SK-MEL-5 (cell line): ENCODE measurements around the gene ADAM23. TPM values are rescaled to one million over a fixed set of nuclear protein-coding genes. Genes with fewer than 3 reads are reported as not detected.

Experiments
- DNase-seq: peaks from one replicate; pipeline ENCODE4 v3.0.0-alpha.2; 2016; ENCODE audit warnings: low read depth, low spot score
- in situ Hi-C: cut with HindIII; loops from 2 replicates; pipeline ENCODE4 v1.10.0; 2016; ENCODE audit warnings: low sequenced_read_pairs, high pct_unique_total_duplicates, low pct_unique_long_range_greater_than_20kb
- total RNA-seq: library from RNA; depleted of rRNA; stranded (reverse); fragments of >200 nt; shearing (Covaris generic); gene quantifications from 2 replicates; pipeline ENCODE4 v1.2.3, GENCODE V29; 2014

The ADAM23 gene
- total RNA-seq, 1 experiment from 2014 or later = 9.3 TPM

- in situ Hi-C loops = no loop called here
- no peak for DNase-seq
These were observed 142.0 kb downstream of the ADAM23 start for GRCh38 chr2:206585335-206585734.

GRCh38 chr2:206586609-206587008, 143.3 kb downstream of the ADAM23 start:
- in situ Hi-C loops = no loop called here
- DNase-seq = no peak

GRCh38 chr2:206597717-206598218, 154.4 kb downstream of the ADAM23 start:
- DNase-seq = no peak
- in situ Hi-C loops = no loop called here

DNA sequence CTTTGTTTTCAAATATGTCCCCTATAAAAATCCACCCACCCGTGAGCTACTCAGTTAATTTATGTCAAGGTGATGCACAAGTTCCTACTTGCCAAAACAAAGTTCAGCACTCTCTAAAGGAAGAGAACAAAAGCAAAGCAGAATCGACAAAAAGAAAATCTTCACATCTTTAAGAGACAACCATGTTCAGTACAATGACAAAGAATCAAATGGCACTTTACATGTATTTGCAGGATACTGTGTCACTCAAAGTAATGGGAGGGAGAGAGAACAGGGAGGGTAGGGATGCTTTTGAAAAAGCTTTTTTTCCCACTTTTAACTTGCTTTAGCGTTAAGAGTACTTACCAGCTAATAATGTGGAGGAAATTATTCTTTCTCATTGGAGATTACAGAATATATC, 159.9 kb downstream of the ADAM23 start:
- DNase-seq = no peak
- in situ Hi-C loops = no loop called here

DNA sequence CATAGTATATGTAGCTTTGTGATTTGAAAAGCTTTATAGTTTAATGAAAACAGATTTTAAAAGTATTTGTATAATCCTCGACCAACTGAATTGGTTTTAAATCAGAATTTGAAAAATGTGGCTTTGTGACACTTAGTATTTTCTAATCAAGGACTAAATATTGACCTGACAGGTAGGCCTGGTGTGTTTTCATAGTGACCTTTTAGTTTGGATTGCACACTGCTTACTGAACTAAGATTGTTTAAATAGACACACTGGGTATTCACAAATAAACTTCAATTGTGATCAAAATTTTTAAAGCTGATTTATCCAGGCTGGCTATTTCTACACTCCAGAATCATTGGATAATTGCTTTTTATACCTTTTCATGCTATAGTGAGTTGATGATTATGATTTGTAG, 167.1 kb downstream of the ADAM23 start:
- in situ Hi-C loops = no loop called here
- no peak for DNase-seq

DNA sequence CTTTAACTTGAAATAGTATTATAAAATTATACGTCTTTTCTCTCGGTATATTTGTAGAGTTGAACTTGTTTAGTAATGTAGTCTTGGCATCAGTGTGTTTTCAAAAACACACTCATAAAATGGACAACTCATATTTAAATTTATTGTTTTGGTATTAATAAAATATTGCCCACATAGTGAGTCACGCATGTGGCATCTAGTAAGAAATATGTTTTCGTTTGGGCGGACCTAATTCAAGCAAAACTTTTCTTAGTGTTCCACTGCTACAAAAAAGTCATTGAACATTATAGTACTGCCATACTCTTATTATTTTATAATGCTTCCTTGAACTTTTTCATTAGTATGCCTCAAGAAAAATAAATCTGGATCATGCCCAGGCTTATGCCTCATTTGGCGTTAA, 167.9 kb downstream of the ADAM23 start:
- DNase-seq = no peak
- in situ Hi-C loops = no loop called here

GRCh38 chr2:206611736-206612135, 168.4 kb downstream of the ADAM23 start:
- DNase-seq = no peak
- in situ Hi-C loops = no loop called here

DNA sequence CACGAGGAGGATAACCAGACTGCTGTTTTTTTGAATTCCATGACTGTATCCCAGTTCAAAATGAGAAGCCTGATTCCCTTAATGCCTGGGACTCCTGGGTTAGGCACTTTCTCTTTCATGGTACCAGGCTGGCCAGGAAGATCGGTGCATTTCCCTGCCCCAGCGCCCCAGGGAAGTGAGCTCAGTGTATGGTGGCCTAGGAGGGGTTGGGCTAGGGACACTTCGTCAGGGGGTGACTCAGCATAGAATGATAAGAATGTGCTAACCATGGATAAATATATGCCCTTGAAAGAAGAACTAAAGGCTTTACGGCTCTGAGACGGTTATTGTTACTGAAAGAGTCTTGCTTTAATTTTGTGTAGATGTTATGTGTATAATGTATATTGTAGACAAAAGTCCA, 171.5 kb downstream of the ADAM23 start:
- DNase-seq = no peak
- in situ Hi-C loops = no loop called here

- in situ Hi-C loops = no loop called here
- no peak for DNase-seq
These were observed 172.2 kb downstream of the ADAM23 start for GRCh38 chr2:206615417-206616089.

GRCh38 chr2:206616151-206616550, 172.8 kb downstream of the ADAM23 start:
- in situ Hi-C loops = no loop called here
- DNase-seq = no peak

GRCh38 chr2:206619011-206619410, 175.7 kb downstream of the ADAM23 start:
- DNase-seq = no peak
- in situ Hi-C loops = no loop called here

DNA sequence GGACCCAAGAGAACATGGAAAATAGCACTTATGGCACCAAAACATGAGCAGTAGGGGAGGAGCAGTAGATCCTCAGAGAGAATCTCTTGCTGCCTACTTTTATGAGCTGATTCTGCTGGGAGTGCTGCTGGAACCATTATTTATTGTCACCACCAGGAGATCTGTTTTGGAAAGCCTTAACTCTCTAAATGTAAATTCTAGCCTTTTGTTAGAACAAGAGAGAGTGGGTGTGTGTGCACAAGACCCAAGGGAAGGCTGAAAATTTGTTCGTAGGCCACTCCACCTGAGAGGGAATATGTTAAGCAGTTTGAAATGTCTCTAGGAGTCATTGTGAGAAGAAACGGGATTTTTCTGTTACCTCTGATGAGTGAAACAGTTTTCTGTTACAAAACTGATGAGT, 182.8 kb downstream of the ADAM23 start:
- DNase-seq = no peak
- in situ Hi-C loops = no loop called here

- DNase-seq = no peak
- in situ Hi-C loops = no loop called here
These were observed 184.3 kb downstream of the ADAM23 start for GRCh38 chr2:206627632-206628031.

DNA sequence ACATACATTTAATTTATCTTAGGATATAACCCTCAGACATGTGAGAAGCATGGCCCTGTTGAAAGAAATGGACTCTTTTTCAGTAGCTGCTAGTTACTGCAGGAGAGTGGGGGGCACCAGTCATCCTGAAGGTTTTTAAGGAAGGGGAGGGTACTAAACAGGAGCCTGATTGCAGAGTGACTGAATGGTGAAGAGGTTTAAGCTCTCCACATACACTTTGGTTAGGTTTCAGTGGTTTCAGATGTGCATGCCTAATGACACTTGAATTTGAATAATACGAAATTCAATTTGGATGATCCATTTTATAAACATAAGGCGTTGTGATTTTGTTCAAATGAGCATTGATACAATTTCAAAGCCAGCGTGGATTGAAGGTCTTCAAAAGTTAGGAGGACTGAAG, 188.0 kb downstream of the ADAM23 start:
- in situ Hi-C loops = no loop called here

DNA sequence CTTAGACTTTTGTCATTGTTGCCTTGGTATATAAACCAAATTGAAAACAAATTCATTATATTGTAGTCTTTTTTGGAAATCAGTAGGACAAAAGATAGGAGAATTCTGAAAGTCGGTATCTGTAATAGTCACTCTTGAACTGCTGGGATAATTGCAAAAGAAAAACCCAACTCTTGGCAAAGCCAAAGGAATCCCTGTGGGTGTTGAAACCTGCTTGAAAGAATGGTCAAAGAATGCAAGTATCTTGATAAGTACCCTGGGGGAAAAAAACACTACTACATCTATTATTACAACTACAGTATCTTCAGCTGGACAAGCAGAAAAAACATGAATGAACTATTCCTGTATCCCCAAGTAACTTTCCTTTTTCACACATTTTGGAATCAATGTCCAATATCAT, 191.7 kb downstream of the ADAM23 start:
- DNase-seq = no peak
- in situ Hi-C loops = no loop called here

More for the DNA sequence above, 188.0 kb downstream of the ADAM23 start:
- no peak for DNase-seq

DNA sequence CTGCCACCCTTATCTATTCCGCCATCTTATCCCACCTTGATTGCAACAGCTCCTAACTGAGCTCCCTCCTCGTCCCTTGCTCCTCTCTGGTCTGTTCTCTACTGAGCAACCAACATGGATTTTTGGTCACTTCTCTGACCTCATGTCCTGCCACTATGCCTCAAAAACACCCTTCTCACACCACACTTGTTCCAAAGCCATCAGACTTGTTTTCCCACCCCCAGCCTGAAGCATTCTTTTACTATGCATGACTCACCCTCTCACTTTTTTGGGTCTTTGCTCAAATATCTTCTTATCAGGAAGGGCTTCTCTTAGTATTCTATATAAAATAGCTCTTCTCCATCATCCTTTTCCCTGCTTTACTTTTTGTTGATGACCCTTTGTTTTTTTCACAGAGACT, 196.3 kb downstream of the ADAM23 start:
- in situ Hi-C loops = no loop called here
- DNase-seq = no peak

DNA sequence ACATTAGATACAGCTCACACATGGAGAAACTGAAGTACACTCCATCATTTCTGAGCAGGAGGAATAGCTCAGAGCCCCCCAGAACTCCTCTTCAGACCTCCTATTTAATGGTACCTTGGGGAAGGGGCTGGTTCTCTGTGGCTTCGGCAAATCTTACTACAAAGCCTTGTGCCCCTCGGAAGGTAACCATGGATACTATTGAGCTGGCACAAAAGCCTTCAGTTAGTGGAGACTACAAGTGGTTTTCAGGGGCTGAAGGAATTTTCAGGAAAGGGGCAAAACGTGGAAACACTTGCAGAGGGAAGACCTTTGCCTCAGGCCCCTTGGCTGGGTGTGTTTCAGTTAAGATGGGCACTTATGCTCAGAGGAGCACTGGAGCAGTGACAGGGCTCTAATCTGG, 197.9 kb downstream of the ADAM23 start:
- in situ Hi-C loops = no loop called here
- no peak for DNase-seq

DNA sequence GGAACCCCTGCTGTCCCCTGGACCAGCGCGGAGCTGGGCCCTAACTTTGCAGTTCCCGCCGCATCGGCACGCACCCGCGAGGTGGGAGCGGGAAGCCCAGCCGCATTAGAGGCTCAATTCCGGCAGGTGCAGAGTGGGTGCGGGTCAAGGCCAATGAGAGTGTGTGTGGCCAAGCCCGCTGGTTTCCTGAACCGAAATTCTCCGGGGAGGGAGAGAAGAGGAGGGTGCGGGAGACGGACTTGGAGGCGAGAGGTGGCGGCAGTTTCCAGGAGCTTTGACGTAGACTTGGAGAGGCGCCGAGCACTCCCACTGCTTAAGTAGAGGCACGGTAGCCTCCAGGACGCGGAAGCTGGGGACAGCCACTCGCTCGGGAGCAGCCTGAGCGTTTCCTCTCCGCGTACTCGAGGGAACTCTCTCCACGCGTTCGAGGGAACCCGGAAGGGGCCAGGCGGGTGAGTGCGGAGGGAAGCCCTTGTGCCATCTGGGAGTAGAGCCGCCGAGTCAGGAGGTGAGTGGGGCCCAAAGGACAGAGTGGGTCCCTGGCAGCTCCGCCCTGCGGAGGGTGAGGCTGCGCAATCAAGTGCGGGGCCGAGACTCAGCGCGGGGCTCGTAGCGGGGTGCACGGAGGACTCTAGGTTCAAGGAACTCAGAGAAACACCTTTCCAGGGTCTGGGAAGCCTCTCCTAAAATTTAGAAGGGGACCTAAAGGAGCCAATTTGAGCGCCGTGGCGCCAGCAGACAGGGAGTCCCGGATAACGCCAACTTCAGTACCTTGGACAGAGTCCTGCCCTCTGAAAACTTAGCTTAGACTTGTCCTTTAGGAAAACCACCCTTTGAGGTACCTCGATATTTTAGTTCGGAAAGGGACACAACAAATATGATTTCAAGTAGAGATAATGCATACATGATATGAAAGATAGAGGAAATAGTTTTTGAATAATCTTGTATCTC, 199.0 kb downstream of the ADAM23 start, which contains the start of gene FAM237A:
TSS of gene FAM237A (plus strand) at position 413 of the 951 bp plus-strand sequence. CDS start 1,750 bp downstream, outside the sequence.
- peak; percentile 53 for DNase-seq
- in situ Hi-C loops = no loop called here

DNA sequence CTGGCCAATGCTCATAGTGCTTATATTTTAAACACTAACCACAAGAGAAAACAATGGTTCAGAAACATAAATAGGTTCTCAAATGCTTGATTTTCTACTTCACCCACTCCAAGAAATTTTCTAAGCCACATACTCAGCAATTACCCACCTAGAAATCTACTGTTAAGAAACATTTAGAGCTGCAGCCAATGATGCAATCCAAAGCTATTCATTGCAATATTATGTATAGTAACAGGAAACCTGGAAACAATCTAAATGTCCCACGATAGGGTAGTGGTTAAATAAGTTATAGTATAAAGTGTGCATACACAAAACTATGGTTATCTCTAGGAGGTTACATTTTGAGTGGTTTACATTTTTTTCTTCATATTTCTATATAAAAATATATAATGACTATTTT, 204.7 kb downstream of the ADAM23 start:
- in situ Hi-C loops = no loop called here
- no peak for DNase-seq
